D721Med (cell line): ENCODE data around the gene TNRC6C.

Source experiments
- DNase-seq: peaks from one replicate; pipeline ENCODE4 v3.0.0; 2011; ENCODE audit warnings: low spot score; ENCODE audit not compliant: insufficient read length
- FAIRE-seq: peaks from 2 replicates; lab custom pipeline; 2011; peaks lifted over from hg19 to GRCh38; lab: Jason Lieb, UNC
- TF ChIP-seq, protein P1 (sequence below): IDR thresholded peaks from 2 replicates; pipeline ENCODE4 v1.5.1; 2012; ENCODE audit warnings: mild to moderate bottlenecking, control low read depth; ENCODE audit not compliant: insufficient read depth; ENCODE audit errors: missing control alignments

Gene TNRC6C

DNA sequence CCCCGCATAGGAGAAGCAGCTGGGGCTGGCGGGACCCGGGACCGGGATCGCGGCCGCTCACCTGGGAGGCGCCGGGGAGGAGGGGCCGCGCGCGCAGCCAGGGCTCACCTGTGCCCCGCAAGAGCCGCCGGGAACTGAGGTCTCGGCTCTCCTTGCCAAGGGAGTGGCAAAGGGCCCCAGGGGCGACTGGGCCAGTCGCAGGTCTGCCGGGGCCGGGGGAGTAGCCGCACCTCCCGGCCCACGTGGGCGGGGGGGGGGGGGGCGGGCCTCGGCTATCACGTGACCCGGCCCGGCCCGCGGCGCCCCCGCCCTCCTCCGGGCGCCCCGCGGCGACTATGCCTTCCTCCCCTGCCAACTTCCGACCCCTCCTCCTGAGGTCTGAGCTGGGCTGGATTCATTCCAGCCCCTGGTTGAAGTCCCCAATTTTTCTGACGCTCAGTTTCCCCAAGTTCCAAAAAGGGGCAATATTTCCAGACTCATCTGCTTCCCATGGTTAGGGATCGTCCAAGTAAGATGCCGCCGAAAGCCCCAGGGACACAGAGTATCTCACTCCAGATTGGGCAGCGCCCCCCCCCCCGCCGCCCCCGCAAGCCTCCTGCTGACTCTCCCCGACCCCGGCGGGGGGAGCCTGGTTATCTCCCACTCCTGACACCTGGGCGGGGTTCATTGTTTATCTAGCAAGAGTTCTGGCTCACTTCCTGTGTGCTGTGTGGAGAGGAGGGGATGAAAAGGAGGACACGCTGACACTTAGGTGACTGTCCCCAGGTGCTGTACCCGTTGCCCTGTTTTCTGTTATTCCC lies 170.2 kb downstream of the TNRC6C start, which contains the start of gene TMC6:
Gene TMC6 (minus strand): TSS at position 205 of the 800 bp plus-strand sequence. CDS start 1,923 bp downstream, outside the sequence.
- TF ChIP-seq, protein P1, sequence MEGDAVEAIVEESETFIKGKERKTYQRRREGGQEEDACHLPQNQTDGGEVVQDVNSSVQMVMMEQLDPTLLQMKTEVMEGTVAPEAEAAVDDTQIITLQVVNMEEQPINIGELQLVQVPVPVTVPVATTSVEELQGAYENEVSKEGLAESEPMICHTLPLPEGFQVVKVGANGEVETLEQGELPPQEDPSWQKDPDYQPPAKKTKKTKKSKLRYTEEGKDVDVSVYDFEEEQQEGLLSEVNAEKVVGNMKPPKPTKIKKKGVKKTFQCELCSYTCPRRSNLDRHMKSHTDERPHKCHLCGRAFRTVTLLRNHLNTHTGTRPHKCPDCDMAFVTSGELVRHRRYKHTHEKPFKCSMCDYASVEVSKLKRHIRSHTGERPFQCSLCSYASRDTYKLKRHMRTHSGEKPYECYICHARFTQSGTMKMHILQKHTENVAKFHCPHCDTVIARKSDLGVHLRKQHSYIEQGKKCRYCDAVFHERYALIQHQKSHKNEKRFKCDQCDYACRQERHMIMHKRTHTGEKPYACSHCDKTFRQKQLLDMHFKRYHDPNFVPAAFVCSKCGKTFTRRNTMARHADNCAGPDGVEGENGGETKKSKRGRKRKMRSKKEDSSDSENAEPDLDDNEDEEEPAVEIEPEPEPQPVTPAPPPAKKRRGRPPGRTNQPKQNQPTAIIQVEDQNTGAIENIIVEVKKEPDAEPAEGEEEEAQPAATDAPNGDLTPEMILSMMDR: no peak
- DNase-seq: peak; percentile 77
- FAIRE-seq: no peak

DNA sequence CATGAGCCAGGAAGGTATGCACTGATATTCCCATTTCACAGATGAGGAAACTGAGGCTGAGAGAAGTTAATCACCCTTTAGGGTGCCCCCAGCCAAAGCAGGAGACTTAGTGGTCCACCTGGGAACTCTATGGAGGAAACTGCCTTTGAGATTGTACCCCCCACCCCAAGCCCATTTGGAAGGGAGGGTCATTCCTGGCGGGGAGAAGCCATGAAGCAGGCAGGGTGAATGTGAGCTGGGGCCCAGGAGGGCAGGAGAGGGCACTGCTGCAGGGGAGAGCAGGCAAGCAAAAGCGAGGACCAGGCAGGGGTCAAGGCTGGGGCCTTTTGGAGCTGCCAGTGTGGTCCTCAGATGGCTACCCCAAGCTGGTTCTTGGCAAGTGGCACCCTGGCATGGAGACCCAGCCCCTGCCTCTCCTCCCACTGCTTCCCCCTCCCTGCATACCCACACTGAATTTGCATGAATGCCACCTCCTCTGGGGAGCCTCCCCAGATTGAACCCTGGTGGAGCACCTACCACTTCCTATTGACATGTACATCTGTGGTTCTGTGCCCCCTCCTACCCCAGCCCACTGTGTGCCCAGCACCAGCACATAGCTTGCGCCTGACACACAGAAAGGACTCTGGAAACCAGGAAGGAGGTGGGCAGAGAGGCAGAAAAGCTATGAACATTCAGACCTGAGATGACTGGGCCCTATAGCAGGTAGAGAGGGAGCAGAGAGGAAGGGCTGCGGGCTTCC lies 171.0 kb downstream of the TNRC6C start:
- DNase-seq (no peak), FAIRE-seq (no peak)
- TF ChIP-seq, protein P1: no peak

DNA sequence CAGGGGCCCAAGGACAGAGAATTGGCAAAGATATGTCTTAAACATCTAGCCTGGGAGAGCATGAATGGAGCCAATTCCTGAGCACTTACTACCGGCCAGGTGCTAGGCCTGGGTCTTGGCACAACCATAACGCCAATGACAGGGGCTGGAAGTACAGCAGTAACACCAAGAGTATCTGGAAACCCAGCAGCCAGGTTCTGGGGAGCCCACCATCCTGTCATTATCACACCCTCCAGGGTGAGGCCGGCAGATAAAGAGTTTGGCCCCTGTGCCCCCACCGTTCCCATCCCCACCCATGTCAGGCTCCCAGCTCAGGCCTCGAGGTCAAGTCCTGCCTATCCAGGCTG lies 171.6 kb downstream of the TNRC6C start:
- TF ChIP-seq, protein P1: no peak
- DNase-seq: no peak
- no peak for FAIRE-seq

DNA sequence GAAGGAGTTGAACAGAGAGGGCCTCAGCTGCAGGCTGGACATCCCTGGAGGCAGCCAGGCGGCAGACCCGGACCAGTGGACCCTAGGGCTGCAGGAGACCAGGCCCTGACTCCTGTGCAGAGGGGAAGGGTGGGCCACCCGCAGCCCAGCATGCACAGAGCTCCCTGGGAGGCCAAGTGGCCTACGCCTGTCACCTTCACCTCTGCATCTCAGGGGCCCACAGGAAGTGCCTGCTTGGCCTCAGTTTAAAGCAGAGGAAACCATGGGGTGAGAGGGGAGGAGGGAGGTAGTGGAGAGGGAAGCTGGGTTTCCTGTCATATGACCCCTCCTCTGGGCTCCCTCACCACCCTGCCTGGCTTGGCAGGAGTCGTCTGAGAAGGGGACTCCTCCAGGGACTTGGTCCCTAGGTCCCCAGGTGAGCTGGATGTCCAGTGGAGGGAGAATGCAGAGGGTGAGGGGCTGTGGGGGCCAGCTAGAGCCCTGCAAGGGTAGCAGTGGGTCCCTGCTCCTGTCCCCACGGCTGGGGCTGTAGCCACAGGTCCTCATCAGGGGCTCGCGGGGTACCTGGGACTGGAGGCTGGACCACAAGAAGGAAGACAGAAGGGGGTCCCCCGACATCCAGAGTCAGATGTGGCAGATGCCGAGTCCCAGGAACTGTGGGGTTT lies 172.1 kb downstream of the TNRC6C start, which contains the start of gene TMC8:
Gene TMC8 (plus strand): TSS at position 335 of the 665 bp plus-strand sequence. CDS start 818 bp downstream, outside the sequence.
- FAIRE-seq: no peak
- no peak for DNase-seq
- TF ChIP-seq, protein P1: no peak

DNA sequence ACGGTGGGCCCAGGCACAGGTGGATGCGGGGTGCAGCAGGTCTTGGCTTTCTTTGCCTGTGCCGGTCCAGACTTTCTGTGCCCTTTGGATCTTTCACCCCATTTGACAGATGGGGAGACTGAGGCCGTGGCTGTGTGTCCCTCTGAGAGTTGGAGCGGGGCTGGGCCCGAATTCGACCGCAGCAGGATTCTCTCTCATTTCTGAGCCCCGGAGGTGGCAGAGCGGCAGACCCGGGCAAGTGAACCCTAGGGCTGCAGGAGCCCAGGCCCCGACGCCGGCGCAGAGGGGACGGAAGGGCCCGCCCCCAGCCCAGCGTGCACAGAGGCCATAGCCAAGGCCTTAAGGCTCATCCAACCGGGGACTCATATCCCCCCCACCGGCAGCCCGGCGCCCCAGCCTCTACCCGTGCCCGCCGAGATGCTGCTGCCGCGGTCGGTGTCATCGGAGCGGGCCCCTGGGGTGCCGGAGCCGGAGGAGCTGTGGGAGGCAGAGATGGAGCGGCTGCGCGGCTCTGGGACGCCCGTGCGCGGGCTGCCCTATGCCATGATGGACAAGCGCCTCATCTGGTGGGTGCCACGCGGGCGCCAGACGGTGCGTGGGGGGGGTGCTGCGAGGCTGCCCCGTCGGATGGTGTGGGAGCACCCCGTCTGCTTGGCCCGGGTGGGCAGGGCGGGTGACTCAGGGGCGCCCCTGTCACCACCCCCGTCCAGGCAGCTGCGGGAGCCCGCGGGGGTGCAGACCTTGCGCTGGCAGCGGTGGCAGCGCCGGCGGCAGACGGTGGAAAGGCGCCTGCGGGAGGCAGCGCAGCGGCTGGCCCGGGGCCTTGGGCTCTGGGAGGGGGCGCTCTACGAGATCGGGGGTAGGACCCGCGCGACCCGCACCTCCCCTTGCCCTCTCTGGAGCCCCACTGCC lies 172.9 kb downstream of the TNRC6C start:
- DNase-seq (no peak), FAIRE-seq (no peak)
- TF ChIP-seq, protein P1: no peak

DNA sequence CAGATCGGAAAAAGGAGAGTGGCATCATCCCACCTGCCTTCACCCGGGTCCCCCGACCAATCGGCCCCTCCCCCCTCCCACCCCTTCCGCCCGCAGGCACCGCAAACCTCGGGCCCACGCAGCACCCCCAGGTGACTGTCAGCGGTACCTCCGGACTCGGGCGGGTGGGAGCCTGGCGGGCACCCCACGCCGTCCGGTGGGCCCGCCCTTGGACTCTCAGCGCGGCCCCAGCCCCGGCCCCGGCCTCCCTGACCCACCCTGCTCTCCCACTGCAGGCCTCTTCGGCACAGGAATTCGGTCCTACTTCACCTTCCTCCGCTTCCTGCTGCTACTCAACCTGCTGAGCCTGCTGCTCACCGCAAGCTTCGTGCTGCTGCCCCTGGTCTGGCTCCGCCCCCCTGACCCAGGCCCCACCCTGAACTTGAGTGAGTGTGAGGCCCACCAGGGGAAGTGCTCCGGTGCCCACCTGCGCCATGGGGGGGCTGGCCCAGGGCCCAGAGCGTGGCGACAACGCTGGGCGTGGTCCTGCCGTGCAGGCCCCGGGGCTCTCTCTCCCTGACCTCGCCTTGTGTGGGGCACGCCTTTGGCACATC lies 173.7 kb downstream of the TNRC6C start:
- no peak for DNase-seq
- no peak for FAIRE-seq
- TF ChIP-seq, protein P1: no peak
